GM12864 (cell line): ENCODE results near the gene TEX2.

ENCODE experiments used
- DNase-seq: peaks from one replicate; pipeline ENCODE4 v3.0.0-alpha.2; 2011; ENCODE audit warnings: low read depth
- H3K4me3 ChIP-seq: 2 replicates; pipeline ENCODE4 v1.5.1; 2011; ENCODE audit warnings: mild to moderate bottlenecking, low read depth, low read length, control low read depth
- CTCF ChIP-seq: IDR thresholded peaks from 2 replicates; pipeline ENCODE4 v1.5.1; 2011; ENCODE audit warnings: low read depth, mild to moderate bottlenecking, moderate library complexity, low read length, control low read depth, inconsistent platforms; ENCODE audit errors: missing control alignments

TEX2 gene

GRCh38 chr17:64149196-64149595 is 113.9 kb downstream of the TEX2 start:
- no peak for DNase-seq
- TF ChIP-seq CTCF, result no peak
- H3K4me3 ChIP-seq, result no peak overlapping the region

- H3K4me3 ChIP-seq, result no peak overlapping the region
- DNase-seq, result no peak
- TF ChIP-seq CTCF, result no peak
Measured at GRCh38 chr17:64148699-64149098, 114.4 kb downstream of the TEX2 start.

GRCh38 chr17:64148017-64148631 is 114.9 kb downstream of the TEX2 start:
- DNase-seq, result no peak
- no peak overlapping the region; the same call in 1 of the 2 replicates for H3K4me3 ChIP-seq
- TF ChIP-seq CTCF, result no peak

GRCh38 chr17:64147110-64148016 is 115.7 kb downstream of the TEX2 start:
- no peak for DNase-seq
- no peak for TF ChIP-seq CTCF
- H3K4me3 ChIP-seq, result peak overlapping the region; percentile 82

GRCh38 chr17:64146418-64147109 is 116.5 kb downstream of the TEX2 start:
- no peak for DNase-seq
- peak overlapping the region; percentile 82 for H3K4me3 ChIP-seq
- no peak for TF ChIP-seq CTCF

GRCh38 chr17:64145751-64146417 is 117.2 kb downstream of the TEX2 start:
- no peak for TF ChIP-seq CTCF
- peak; percentile 100 for DNase-seq
- peak overlapping the region; percentile 82 for H3K4me3 ChIP-seq
